HUES6 (cell line): ENCODE results near the gene CFAP69.
"Not testable (repeated sequence)": the region's sequence is repeated elsewhere in the genome, so short reads cannot be mapped to it uniquely, and the experiment has no call there.

ENCODE experiments used
- H3K27ac ChIP-seq: 2 replicates; pipeline ENCODE4 v1.7.0; 2013; ENCODE audit warnings: low read depth, mild to moderate bottlenecking, low read length, inconsistent platforms
- H3K27me3 ChIP-seq: 2 replicates; pipeline ENCODE4 v1.6.1; 2013; ENCODE audit warnings: low read length; ENCODE audit not compliant: control insufficient read depth, insufficient read depth
- H3K36me3 ChIP-seq: 2 replicates; pipeline ENCODE4 v1.6.1; 2013; ENCODE audit warnings: low read length; ENCODE audit not compliant: control insufficient read depth, insufficient read depth
- H3K4me1 ChIP-seq: 2 replicates; pipeline ENCODE4 v1.6.1; 2013; ENCODE audit warnings: low read length; ENCODE audit not compliant: control insufficient read depth, insufficient read depth
- H3K4me3 ChIP-seq: 2 replicates; pipeline ENCODE4 v1.5.1; 2013; ENCODE audit warnings: low read depth, low read length
- H3K9ac ChIP-seq: one replicate; pipeline ENCODE4 v1.6.1; 2013; ENCODE audit warnings: mild to moderate bottlenecking, low read length
- H3K9me3 ChIP-seq: 2 replicates; pipeline ENCODE4 v1.6.1; 2013; ENCODE audit warnings: low read depth, low read length; ENCODE audit not compliant: control insufficient read depth, insufficient read depth

The CFAP69 gene

DNA sequence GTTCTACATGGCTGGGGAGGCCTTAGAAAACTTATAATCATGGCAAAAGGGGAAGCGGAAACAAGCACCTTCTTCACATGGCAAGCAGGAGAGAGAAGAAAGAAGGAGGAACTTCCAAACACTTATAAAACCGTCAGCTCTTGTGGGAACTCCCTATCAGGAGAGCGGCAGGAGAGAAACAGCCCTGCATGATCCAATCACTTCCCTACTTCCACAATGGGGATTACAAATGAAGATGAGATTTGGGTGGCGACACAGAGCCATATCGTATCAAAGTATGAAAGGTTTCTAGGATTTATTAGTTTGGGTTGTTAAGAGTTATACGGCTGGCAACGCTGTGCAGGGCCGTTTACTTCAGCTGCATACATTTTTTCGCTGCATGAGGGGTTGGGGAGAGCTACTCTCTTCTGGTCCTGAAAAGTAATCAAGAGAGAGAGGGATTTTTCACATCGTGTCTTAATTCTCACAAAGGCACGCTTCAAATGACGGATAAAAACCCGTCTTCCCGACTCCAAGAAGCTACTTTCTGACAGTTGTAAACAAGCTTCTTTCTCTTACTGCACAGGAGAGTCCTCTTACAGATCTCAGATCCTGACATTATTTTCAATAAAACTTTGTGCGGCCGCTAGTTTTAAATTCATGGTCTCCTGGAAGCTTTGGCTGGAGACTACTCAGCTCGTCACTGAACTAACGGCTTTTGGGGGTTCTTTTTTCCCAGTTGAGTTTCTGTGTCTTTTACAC lies 100.8 kb downstream of the CFAP69 start:
- Histone ChIP-seq H3K9me3 (no peaks in the 10 kb centered on the region), H3K9ac (peak overlapping the region; percentile 93), H3K4me1 (no peaks in the 10 kb centered on the region), H3K4me3 (peak overlapping the region; percentile 96), H3K27ac (0 out of 2 replicates have a peak overlapping the region, but pooled peaks have one; percentile 21), H3K36me3 (no peaks in the 10 kb centered on the region), H3K27me3 (no peaks in the 10 kb centered on the region)

DNA sequence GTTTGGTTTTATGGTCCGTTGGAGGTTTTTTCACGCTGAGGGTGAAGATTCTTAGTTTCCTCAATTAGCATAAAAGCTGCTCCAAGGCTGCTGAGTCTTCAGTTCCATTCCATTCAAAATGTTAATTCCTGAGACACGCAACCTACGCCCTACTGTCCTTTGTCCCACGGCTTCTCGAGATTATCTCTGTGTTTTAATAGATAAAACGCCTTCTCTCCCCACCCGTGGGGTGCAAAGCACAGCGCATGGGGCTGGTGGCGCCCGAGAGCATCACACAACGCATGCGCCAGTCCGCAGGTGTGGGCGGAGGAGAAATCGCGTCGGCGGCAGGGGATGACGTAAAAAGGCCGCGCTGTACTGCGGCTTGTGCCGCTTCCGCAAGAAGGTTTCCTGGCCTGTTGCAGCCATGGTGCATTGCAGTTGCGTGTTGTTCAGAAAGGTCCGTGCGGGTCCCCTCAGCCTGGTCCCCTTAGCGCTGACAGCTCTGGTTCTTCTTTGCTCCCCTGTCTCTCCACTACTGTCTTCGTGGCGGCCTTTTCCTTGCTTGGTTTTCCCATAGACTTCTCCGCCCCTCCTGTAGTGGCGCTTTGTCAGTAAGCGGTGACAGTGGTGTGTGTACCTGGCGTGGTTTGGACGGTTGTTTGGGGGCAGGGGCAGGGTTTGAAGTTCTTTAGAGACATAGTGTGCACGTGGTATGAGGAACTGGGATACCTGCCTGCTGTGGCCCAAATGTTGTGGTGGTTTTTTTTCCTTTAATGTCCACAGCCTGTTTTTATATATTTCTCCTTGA lies 101.6 kb downstream of the CFAP69 start, which contains the start of gene GTPBP10:
Gene GTPBP10 (plus strand): TSS at position 381 of the 790 bp plus-strand sequence. CDS start 26 bp downstream, at position 407.
- no peaks in the 10 kb centered on the region for H3K36me3 ChIP-seq
- peak within 1 kb of the TSS; percentile 96 for H3K4me3 ChIP-seq
- peak within 1 kb of the TSS; percentile 93 for H3K9ac ChIP-seq
- H3K4me1 ChIP-seq: no peaks in the 10 kb centered on the region
- peak within 1 kb of the TSS; percentile 49; the same call in 1 of the 2 replicates for H3K27ac ChIP-seq
- no peaks in the 10 kb centered on the region for H3K9me3 ChIP-seq
- no peaks in the 10 kb centered on the region for H3K27me3 ChIP-seq

DNA sequence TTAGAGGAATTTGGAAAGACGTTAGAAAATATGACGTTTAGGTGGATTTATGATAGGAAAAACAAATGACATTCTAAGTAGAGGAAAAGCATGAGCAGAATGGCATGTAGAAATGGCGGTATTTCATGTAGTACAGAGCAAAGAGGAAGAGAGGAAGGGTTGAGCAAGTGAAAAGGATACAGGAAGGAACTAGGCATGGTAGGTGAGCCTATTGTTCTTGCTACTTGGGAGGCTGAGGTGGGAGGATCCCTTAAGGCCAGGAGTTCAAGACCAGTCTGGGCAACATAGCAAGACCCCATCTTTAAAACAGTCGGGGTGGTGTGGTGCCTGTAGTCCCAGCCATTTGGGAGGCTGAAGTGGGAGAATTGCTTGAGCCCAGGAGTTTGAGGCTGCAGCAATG lies 102.8 kb downstream of the CFAP69 start:
- no peaks in the 10 kb centered on the region for H3K9me3 ChIP-seq
- no peak overlapping the region for H3K9ac ChIP-seq
- H3K36me3 ChIP-seq: no peaks in the 10 kb centered on the region
- no peaks in the 10 kb centered on the region for H3K4me1 ChIP-seq
- no peaks in the 10 kb centered on the region for H3K27me3 ChIP-seq
- H3K4me3 ChIP-seq: peak overlapping the region; percentile 96
- no peak overlapping the region for H3K27ac ChIP-seq

DNA sequence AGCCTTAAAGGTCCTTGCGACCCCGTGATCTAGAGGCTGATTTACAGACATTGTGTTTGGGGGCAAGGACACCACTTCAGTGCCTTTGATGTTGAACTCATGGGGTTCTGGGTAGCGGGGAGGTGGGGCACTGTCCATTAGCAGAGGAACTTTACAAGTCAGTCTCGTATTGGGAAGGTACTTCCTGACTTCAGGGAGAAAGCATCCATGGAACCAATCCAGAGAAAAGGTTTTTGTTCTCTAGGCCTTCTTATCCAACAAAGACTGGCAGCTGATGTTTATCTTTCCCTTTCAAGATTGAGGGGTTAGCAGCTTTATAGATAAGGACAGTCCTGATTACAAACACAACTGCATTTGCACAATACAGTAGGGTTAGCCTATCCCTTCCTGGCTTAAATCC lies 104.3 kb downstream of the CFAP69 start:
- no peak overlapping the region for H3K27ac ChIP-seq

DNA sequence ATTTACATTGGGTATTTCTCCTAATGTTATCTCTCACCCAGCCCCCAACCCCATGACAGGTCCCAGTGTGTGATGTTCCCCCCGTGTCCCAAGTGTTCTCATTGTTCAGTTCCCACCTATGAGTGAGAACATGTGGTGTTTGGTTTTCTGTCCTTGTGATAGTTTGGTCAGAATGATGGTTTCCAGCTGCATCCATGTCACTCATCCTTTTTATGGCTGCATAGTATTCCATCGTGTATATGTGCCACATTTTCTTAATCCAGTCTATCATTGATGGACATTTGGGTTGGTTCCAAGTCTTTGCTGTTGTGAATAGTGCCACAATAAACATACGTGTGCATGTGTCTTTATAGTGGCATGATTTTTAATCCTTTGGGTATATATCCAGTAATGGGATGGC lies 105.1 kb downstream of the CFAP69 start:
- H3K9ac ChIP-seq, H3K4me3 ChIP-seq, H3K27ac ChIP-seq, H3K4me1 ChIP-seq, H3K27me3 ChIP-seq, H3K9me3 ChIP-seq: not testable (repeated sequence)
- H3K36me3 ChIP-seq: peaks cover 11% of the 10 kb centered on the region

More for the DNA sequence above, 104.3 kb downstream of the CFAP69 start:
- H3K9me3 ChIP-seq: no peaks in the 10 kb centered on the region
- H3K36me3 ChIP-seq: peaks cover 6% of the 10 kb centered on the region; the same call in 1 of the 2 replicates
- H3K9ac ChIP-seq: no peak overlapping the region
- H3K27me3 ChIP-seq: no peaks in the 10 kb centered on the region
- no peaks in the 10 kb centered on the region for H3K4me1 ChIP-seq
- no peak overlapping the region for H3K4me3 ChIP-seq

DNA sequence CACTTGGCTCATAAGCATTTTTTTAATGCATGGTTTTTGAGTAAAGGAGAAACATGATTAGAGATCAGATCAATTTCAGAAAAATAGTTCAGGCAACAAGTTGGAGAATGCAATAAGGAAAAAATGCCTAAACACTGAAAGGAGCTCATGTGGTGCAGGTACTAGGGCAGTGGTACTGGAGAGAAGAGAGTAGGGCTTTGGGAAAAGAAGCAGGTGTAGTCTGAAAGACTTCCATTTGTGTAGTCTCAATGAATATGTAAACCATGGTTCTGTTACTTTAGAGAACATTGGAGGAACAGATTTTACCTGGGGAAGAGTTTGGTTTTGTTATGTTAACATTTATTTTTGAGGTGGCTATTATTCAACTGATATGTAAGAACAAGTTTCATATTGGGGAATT lies 107.0 kb downstream of the CFAP69 start:
- no peak overlapping the region for H3K4me3 ChIP-seq
- no peak overlapping the region for H3K9ac ChIP-seq
- no peaks in the 10 kb centered on the region for H3K27me3 ChIP-seq
- no peak overlapping the region for H3K27ac ChIP-seq
- H3K36me3 ChIP-seq: peaks cover 29% of the 10 kb centered on the region
- H3K4me1 ChIP-seq: no peaks in the 10 kb centered on the region
- no peaks in the 10 kb centered on the region for H3K9me3 ChIP-seq
